C4-2B (cell line): ENCODE measurements around the gene HOXB7.

Source experiments
- H3K27ac ChIP-seq: fragments of 450-650 bp; 2 replicates; pipeline ENCODE4 v1.5.1; 2017
- ZFX ChIP-seq: fragments of 450-650 bp; IDR thresholded peaks from 2 replicates; pipeline ENCODE4 v1.6.1; 2017
- TF ChIP-seq, protein P1 (sequence below): fragments of 450-650 bp; conservative IDR thresholded peaks from 2 replicates; pipeline ENCODE4 v1.5.1; 2017; ENCODE audit warnings: mild to moderate bottlenecking

Gene HOXB7

DNA sequence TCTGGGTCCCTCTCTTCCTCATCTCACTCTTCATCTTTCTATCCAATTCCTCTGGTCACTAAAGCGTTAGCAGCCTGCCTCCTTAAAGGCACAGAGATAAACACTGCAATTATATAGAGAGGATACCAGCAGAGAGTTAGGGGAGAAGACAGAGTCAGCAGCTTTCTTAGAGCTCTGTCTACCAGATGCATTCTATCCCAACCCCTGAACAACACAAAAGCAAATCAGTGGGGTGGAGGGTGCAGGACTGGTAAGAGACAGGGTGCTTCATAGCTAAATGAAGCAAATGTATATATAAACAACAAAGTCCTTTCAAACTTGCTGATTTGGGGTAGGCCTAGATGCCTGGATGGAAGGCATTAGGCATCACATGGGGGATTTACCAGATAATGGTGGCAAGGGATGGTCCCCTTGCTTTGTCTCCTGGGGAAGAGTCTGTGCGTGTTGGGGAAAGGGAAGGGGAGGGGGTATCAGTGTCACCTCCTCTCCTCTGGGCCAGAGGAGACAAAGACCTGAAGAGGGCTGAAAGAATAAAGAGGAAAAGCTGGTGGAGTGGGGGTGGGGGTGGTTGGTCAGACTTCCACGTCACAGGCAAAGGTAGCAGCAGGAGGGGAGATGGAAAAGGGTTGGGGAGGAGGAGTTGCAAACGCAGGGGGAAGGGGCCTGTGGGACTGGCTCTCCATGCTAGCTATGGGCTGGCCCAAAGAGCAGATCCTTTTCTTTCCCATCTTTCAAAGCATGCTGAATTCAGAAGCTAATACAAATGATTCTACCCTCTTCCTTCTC is 44.7 kb downstream of the HOXB7 start:
- H3K27ac ChIP-seq: no peak overlapping the region
- TF ChIP-seq, protein P1, sequence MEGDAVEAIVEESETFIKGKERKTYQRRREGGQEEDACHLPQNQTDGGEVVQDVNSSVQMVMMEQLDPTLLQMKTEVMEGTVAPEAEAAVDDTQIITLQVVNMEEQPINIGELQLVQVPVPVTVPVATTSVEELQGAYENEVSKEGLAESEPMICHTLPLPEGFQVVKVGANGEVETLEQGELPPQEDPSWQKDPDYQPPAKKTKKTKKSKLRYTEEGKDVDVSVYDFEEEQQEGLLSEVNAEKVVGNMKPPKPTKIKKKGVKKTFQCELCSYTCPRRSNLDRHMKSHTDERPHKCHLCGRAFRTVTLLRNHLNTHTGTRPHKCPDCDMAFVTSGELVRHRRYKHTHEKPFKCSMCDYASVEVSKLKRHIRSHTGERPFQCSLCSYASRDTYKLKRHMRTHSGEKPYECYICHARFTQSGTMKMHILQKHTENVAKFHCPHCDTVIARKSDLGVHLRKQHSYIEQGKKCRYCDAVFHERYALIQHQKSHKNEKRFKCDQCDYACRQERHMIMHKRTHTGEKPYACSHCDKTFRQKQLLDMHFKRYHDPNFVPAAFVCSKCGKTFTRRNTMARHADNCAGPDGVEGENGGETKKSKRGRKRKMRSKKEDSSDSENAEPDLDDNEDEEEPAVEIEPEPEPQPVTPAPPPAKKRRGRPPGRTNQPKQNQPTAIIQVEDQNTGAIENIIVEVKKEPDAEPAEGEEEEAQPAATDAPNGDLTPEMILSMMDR: no peak
- TF ChIP-seq ZFX: no peak

DNA sequence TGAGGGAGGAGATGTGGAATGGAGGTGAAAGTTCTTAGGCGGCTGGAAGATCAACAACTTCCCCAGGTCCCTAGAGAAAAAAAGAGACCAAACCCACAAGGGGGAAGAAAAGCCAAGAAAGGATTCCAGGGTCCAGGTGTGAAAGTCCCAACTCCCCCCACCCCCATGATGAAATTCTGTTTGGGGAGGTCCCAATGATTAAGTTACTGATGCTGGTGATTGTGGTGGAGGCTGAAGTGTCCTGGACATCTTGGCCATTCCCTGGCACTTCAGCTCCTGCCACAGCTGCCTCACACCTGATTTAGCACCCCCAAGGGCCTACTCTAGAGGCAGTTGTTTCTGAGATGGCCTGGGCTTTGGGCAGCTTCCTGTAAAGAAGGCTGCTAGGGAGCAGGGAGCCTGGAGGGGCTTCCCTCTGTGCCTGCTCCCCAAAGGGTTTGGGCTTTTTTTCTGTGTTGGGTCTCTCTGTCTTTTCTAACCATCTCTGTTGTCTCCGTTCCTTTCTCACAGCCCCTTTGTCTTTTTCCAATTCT is 45.7 kb downstream of the HOXB7 start:
- H3K27ac ChIP-seq: no peak overlapping the region
- TF ChIP-seq, protein P1: no peak
- no peak for TF ChIP-seq ZFX

DNA sequence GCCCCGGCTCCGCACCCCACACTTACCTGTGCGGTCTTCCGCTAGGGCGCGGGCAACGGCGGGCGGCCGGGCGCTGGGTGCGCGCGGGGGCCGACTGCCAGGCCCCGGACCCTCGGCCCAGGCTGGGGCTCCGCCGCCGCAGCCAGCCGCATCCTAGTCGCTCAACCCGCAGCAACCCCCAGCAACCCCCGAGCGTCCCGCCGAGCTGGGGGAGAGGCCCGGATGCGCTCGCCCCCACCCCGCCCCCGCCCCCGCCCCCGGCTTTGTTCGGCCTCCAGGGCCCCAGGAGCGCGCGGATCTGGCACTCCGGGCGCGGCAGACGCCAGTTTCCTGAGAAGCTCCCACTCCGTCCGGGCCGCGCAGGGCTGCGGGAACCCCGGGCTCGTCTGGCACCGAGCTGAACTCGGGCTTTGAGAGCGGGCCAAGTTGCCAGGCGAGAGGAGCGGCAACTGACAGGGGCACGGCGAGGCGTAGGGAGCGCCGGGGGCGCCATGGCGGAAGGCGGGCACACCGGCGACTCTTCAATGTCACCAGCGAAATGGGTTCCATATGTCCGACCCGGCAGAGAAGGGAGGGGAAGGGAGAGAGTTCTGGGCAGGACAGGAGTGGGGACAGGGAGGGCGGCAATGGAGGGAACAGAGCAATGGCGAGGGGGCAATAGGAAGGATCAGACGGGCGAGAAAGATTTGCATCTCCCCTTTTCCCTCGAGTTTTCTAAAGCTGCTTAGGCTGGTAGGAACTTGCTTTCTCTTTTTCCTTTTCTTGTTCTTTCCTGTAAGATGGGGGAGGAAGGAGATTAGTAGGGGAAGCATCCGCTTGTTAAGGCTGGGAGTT is 46.4 kb downstream of the HOXB7 start:
- no peak overlapping the region for H3K27ac ChIP-seq
- TF ChIP-seq ZFX: no peak
- TF ChIP-seq, protein P1: no peak

DNA sequence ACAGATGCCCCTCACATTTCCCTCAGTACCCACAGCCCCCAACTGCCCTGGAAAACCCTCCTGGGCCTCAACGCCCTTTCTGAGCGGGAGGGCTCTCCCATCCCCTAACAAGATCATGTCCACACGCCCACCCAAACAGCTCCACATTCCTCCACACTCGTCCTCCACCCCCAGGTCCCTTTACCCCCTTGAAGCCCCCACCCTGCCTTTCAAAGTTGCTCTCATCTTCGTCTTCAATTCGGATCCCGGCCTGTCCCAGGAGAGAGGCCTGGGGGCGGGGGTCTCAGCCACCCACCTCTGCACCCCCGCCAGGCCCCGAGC is 47.0 kb downstream of the HOXB7 start:
- TF ChIP-seq, protein P1: no peak
- H3K27ac ChIP-seq: no peak overlapping the region

DNA sequence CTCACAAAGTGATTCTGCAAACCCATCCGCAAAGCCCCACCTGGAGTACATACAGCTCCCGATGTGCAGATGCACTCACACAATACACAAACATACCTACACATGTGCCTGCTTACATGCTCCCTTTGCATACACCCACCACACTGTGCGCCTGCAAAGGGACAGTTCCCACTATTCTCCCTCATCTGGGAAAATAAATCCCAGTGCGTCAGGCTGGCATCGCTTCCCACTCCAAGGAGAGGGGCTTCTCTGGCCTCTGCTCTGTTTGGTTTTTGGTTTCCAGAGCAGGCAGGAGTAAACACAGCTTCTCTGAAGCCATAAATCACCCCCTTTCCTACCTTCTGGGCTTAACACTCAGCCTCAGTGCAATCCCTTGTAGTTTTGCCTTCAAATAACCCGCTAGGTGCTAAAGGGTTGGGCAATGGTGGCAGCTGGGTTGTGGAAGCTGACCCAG is 47.4 kb downstream of the HOXB7 start:
- H3K27ac ChIP-seq: no peak overlapping the region
- TF ChIP-seq, protein P1: no peak
- no peak for TF ChIP-seq ZFX

DNA sequence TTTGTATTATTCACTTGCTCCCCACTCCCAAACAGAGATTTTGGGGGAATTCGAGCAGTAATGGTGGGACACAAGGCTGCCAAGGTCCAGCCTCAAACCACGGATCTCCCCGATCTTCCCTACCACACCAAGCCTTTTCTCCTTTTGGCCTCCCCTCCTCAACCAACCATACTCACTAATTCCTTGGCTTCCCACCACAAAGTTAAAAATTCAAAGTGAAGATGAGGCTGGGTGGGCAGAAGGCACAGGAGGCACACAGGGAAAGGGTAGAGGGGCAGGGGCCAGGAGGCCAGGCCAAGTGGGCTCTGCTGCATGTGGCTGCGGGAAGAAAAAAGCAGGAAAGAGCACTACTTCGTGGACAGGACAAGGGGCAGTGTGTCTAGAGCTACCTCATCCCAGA is 47.9 kb downstream of the HOXB7 start:
- H3K27ac ChIP-seq: no peak overlapping the region
- TF ChIP-seq, protein P1: no peak
- TF ChIP-seq ZFX: no peak
